ENCODE results near the gene SRMS. TPM values are rescaled to one million over a fixed set of nuclear protein-coding genes. Genes with fewer than 3 reads are reported as not detected.

SRMS gene
- total RNA-seq, 1 experiment from 2014 or later: 1.4 TPM

DNA sequence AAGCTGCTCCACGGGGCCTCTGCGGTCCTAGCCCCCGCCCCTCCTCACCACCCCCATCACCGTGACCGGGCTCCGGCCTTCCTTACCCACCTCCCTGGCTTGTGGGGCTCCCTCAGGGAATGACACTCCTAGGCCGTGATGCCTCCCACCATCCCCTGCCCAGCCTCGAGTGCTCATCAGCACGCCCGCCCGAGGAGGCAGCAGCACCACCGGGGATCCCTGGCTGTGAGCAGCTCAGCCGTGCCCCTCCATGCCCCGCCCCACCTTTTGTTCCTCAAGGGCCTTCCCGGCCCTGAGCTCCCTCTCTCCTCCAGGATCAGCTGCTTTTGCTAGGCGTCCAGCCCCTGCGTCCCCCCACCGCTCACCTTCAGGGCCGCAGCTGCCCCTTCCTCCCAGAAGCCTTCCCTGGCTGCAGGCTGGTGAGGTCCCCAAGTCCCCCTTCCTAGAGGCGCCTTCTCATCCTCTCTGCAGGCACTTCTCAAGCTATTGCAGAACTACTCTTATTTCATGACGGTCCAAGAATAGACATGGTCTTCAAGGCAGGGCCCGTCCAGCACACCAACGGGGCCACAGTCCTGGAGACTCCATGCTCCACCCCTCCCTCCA lies 9.4 kb upstream of the SRMS start:
- Mint-ChIP-seq H3K4me1 (ENCODE audit: insufficient read depth, unreplicated experiment) (no peaks in the 10 kb centered on the region), H3K4me3 (ENCODE audit: unreplicated experiment) (no peak overlapping the region), H3K27me3 (ENCODE audit: insufficient read depth, unreplicated experiment) (no peaks in the 10 kb centered on the region), H3K27ac (ENCODE audit: low read depth, unreplicated experiment) (no peak overlapping the region), H3K36me3 (ENCODE audit: insufficient read depth, unreplicated experiment) (no peaks in the 10 kb centered on the region), H3K9me3 (ENCODE audit: unreplicated experiment) (no peaks in the 10 kb centered on the region)
- POLR2A ChIA-PET: no interaction called here
- CTCF ChIA-PET: interaction anchor here (0.6 to 0.8 kb wide), 2 partner anchors 19 to 22 kb away, joined by 4 to 5 read pairs; partner anchors contain the start of gene PTK6
- intact Hi-C loops (cut with micrococcal nuclease): no loop called here
- no TSS peak for BruUV-seq (replicated peaks)
- no peak for DNase-seq (ENCODE audit: unreplicated experiment)
- TF ChIP-seq, protein P1, sequence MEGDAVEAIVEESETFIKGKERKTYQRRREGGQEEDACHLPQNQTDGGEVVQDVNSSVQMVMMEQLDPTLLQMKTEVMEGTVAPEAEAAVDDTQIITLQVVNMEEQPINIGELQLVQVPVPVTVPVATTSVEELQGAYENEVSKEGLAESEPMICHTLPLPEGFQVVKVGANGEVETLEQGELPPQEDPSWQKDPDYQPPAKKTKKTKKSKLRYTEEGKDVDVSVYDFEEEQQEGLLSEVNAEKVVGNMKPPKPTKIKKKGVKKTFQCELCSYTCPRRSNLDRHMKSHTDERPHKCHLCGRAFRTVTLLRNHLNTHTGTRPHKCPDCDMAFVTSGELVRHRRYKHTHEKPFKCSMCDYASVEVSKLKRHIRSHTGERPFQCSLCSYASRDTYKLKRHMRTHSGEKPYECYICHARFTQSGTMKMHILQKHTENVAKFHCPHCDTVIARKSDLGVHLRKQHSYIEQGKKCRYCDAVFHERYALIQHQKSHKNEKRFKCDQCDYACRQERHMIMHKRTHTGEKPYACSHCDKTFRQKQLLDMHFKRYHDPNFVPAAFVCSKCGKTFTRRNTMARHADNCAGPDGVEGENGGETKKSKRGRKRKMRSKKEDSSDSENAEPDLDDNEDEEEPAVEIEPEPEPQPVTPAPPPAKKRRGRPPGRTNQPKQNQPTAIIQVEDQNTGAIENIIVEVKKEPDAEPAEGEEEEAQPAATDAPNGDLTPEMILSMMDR (IDR thresholded peaks at IDR 0.05; ENCODE audit: unreplicated experiment): no peak

DNA sequence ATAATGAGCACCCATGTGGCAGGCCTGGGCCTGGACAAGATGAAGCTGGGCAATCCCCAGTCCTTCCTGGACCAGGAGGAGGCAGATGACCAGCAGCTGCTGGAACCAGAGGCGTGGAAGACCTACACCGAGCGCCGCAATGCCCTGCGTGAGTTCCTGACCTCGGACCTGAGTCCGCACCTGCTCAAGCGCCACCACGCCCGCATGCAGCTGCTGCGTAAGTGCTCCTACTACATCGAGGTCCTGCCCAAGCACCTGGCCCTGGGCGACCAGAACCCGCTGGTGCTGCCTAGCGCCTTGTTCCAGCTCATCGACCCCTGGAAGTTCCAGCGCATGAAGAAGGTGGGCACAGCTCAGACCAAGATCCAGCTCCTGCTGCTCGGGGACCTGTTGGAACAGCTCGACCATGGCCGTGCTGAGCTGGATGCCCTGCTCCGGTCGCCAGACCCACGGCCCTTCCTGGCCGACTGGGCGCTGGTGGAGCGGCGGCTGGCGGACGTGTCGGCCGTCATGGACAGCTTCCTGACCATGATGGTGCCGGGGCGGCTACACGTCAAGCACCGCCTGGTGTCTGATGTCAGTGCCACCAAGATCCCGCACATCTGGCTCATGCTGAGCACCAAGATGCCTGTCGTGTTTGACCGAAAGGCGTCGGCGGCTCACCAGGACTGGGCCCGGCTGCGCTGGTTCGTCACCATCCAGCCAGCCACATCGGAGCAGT lies 8.3 kb upstream of the SRMS start:
- TF ChIP-seq, protein P1 (IDR thresholded peaks at IDR 0.05; ENCODE audit: unreplicated experiment): no peak
- Mint-ChIP-seq H3K4me3 (ENCODE audit: unreplicated experiment) (no peak overlapping the region), H3K27ac (ENCODE audit: low read depth, unreplicated experiment) (no peak overlapping the region), H3K9me3 (ENCODE audit: unreplicated experiment) (no peaks in the 10 kb centered on the region), H3K27me3 (ENCODE audit: insufficient read depth, unreplicated experiment) (no peaks in the 10 kb centered on the region), H3K36me3 (ENCODE audit: insufficient read depth, unreplicated experiment) (no peaks in the 10 kb centered on the region), H3K4me1 (ENCODE audit: insufficient read depth, unreplicated experiment) (no peaks in the 10 kb centered on the region)
- CTCF ChIA-PET: no interaction called here
- POLR2A ChIA-PET: interaction anchor here (0.7 to 1.9 kb wide), 2 partner anchors 10 to 14 kb away, joined by 3 to 6 read pairs; no protein-coding TSS in a partner anchor
- BruUV-seq (replicated peaks): no TSS peak
- intact Hi-C loops (cut with micrococcal nuclease): no loop called here
- no peak for DNase-seq (ENCODE audit: unreplicated experiment)

DNA sequence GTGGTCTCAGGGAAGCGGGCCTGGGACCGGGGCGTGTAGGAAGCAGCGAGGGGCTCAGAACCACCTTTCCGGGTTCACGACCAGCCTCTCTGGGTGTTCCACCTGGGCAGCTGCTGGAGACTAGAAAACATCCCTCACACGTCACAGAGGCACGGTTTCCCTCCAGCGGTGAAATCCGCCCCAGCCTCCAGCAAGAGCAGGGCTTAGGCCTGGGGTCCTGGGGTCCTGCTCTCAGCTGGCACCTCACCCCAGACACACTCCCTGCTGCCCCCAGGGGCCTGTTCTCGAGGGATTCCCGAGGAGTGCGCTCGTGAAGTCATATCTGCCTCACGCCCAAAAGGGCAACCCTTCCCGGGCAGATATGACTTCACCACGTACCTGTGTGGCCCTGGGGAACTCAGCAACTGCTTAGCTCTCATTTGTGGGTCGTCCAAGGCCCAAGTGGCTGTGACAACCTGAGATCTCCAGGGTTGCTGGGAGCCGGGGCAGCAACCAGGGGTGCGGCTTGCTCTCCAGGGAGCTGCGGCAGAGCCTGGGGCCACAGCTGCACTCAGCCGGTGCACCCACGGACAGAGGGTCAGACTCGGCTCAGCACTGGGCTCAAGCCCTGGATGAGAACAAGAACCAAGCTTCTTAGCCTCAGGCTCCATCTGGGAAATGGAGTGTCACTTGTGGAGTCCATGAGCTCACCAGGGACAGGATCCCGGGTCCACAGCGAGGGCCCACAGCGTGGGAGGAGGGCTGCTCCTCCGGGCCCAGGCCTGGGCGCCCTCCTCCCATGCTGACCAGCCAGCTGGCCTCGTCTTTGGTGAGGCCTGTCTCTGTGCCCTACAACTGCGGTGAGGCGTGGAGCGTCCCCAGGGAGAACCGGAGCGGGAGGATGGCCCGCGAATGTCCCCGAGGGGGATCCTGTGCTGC lies 7.1 kb upstream of the SRMS start:
- Mint-ChIP-seq H3K9me3 (ENCODE audit: unreplicated experiment) (no peaks in the 10 kb centered on the region), H3K4me3 (ENCODE audit: unreplicated experiment) (no peak overlapping the region), H3K27ac (ENCODE audit: low read depth, unreplicated experiment) (no peak overlapping the region), H3K4me1 (ENCODE audit: insufficient read depth, unreplicated experiment) (no peaks in the 10 kb centered on the region), H3K27me3 (ENCODE audit: insufficient read depth, unreplicated experiment) (no peaks in the 10 kb centered on the region), H3K36me3 (ENCODE audit: insufficient read depth, unreplicated experiment) (no peaks in the 10 kb centered on the region)
- DNase-seq (ENCODE audit: unreplicated experiment): no peak
- TF ChIP-seq, protein P1 (IDR thresholded peaks at IDR 0.05; ENCODE audit: unreplicated experiment): no peak
- ChIA-PET CTCF (interaction anchor here (0.5 kb wide), 1 partner anchor 441 kb away, joined by 3 read pairs; no protein-coding TSS in a partner anchor), POLR2A (interaction anchor here (0.5 to 1.9 kb wide), 4 partner anchors 10 to 341 kb away, joined by 3 to 6 read pairs (median 4); no protein-coding TSS in a partner anchor)
- intact Hi-C loops (cut with micrococcal nuclease): no loop called here
- no TSS peak for BruUV-seq (replicated peaks)

DNA sequence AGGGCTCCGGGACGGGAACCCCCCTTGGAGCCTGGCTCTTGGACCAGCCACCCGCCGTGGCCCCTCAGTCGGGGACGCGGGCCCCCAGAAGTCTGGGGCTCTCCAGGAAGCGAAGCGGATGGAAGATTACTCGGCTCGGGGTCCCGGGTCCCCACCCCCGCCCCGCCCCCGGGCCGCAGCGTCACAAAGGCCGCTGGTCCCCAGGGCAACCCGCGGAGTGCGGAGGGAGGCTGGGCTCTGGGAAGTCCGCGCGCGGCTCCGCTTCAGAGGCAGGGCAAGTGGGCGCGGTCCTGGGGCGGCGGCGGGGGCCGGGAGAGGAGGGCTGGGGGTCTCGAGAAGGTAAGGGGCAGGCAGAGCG lies 6.4 kb upstream of the SRMS start, which contains the start of gene FNDC11:
Gene FNDC11, plus strand, starts transcription at position 227 of the 358 bp plus-strand sequence. CDS start 1,505 bp downstream, outside the sequence.
- POLR2A ChIA-PET: interaction anchor here (0.5 to 1.9 kb wide), 3 partner anchors 9 to 342 kb away, joined by 3 to 6 read pairs (median 5); no protein-coding TSS in a partner anchor
- CTCF ChIA-PET: no interaction called here
- BruUV-seq (replicated peaks): no TSS peak
- intact Hi-C loops (cut with micrococcal nuclease): no loop called here
- H3K27ac Mint-ChIP-seq (ENCODE audit: low read depth, unreplicated experiment): no peak within 1 kb of the TSS
- no peaks in the 10 kb centered on the region for H3K36me3 Mint-ChIP-seq (ENCODE audit: insufficient read depth, unreplicated experiment)
- H3K27me3 Mint-ChIP-seq (ENCODE audit: insufficient read depth, unreplicated experiment): no peaks in the 10 kb centered on the region
- H3K9me3 Mint-ChIP-seq (ENCODE audit: unreplicated experiment): no peaks in the 10 kb centered on the region
- TF ChIP-seq, protein P1 (IDR thresholded peaks at IDR 0.05; ENCODE audit: unreplicated experiment): no peak
- no peak for DNase-seq (ENCODE audit: unreplicated experiment)
- H3K4me1 Mint-ChIP-seq (ENCODE audit: insufficient read depth, unreplicated experiment): no peaks in the 10 kb centered on the region
- H3K4me3 Mint-ChIP-seq (ENCODE audit: unreplicated experiment): peak within 1 kb of the TSS; percentile 10
